SW480 (cell line): ENCODE results near the gene DLGAP1.

Experiments
- DNase-seq: peaks from one replicate; pipeline ENCODE4 v3.0.0-alpha.2; 2016; ENCODE audit warnings: low spot score

The DLGAP1 gene

DNA sequence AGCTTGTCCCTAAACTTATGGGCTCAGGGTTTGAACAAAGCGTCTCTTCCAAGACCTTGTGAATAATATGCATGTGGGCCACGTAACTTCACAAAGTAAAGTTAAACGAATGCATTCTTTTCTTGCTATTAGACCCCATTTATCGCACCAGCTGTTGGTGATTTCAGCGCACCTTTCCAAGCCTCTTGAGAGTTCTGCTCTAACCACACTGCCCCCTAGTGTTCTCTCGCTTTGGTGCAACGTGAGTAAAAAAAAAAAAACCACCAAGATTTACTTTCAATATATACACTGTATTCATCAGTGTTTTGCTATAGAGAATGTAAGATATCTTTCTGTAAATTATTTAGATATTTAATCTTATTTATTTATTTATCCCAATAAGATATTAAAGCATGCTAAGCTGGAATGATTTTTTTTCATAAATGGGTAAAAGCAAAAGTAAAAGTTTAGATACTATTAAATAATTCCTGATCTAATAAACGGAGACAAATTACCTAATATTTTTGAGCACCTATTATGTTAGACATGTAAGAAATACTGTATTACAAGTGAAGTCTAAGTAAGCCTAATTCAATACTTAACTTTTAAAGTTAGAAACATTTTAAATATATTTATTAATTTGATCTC, 459.5 kb downstream of the DLGAP1 start:
- DNase-seq = peak; percentile 28

DNA sequence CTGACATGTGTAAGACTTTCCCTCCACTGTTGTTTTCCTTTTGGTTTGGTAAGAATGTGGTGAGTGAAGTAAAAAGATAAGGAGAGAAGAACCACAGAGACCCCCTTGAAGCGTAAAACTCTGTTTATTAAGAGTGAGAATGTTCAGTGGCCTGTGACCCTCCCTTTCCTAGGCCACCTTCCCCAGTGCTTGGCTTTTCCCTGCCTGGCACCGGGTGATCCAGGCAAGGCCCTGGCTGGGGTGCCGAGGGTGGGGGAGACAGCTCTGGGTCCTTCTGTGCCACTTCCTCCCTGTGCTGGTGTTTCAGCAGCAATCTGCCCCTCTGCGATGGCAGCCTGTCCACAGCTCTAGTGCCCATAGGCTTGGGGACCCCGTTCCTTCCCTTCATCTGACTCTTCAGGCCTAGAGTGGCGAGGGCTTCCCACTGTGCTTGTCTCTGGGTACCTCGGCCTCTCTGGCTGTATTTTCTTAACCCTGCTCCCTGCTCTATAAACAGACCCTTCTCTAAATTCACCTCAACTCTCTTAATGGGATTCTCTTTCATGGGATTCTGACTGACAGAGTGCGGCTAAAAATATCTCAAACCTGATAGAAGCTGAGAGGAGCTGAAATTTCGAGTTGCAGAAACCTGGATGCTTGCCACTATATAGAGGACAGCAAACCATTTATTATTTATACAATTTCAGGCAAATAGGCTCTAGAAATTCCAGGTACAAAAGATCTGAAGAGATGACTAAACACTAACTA, 461.0 kb downstream of the DLGAP1 start:
- DNase-seq = no peak

DNA sequence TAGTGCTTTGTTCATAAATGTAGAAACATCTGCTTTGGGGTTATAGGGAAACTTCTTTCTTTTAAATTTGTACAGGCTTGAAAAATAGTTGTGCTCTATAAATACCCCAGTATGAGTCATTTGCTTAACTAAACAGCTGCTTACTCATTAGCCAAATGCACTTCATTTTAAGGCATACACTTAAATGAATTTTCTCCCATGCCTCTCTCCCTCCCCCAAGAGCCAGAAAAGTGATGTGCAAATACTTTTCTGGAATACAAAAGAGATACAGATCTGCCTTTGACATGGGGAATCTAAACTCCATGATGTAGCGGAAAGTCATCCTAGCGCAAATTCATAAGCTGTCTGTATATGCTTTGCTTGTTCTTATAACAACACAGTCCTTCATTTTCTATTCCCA, 469.4 kb downstream of the DLGAP1 start:
- DNase-seq = no peak

DNA sequence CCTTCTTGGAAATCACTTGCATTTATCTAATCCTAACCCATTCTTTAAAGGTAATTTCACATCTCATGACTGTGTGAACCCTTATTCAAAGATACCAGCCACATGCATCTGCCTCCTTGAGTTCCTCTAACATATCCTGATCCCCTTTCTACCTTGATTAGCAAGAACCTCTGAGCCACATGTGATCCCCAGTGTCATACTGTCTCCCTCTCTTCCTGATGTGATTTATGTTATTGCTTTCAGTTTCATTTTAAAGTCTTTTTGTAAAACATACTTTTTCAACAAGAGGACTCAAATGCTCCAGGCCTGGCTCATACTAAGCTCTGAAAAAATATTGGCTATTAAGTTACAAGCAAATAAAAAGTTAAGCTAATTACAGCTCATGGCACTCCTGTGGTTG, 470.1 kb downstream of the DLGAP1 start:
- no peak for DNase-seq

DNA sequence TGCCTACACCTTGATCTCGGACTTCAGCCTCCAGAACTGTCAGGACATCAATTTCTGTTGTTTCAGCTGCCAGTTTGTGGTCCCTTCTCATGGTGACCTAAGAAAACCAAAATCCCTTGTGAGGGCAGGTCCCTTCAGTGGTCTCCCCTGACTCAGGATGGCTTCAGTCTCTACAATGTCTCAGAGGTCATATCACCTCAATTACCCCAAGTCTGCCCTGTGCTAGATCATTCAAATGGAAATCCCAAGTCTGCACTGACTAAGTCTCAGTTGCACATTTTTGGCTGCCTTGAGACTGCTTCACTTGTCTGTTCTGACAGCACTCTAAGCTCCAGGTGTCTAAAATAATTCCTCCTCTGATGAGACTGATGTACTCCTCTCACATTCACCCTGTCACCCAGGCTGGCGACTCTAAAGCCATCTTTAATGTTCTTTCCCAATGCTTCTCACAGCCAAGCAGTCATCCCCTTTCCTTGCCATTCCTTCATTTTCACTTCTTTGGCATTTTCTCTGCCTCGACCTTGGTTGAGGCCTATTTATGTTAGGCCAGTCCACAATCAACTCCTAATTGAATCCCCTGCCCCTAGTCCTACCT, 470.8 kb downstream of the DLGAP1 start:
- no peak for DNase-seq

DNA sequence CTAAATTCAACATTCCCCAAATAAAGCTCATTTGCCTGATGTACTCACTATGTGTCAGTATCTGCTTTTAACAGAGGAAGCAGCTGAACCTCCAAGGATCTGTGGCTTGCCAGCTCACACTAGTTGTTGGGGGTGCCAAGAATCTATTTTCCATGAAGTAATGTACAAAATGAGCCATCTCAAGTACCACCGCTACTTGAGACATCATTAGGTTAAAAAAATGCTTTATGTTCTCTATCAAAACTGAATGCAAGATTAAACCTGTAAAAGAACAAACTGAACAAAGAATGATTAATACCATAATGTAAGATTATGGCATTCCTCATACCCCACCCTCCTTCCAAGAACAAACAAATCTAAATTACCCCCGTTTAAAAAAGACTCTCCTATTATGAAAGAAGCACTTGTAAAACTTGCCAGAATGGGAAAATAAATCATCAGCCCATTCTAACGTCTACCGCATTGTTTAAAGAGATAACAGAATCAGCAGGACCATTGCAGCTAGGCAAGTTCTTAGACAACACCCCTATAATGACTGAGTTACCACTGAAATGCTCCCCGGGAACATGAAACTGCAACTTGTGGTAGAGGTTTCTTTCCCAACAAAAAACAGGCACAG, 471.6 kb downstream of the DLGAP1 start:
- DNase-seq = no peak

DNA sequence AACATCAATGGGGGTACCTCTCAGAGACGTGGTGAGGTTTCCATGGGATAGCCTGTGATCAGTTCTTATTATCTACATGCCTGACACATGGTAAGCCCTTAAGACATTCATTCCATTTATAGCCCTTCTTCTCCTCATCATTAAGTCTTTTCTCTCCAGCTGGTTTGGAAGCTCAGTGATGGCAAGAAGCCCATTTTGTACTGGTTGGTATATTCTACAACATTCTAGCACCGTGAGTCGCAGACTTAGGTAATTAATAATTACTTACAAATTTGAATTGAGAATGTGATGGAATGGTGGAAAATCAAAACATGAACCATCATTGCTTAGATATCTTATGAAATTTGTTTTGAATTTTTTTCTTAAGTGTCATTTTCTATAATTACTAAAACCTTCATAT, 472.6 kb downstream of the DLGAP1 start:
- DNase-seq = no peak

DNA sequence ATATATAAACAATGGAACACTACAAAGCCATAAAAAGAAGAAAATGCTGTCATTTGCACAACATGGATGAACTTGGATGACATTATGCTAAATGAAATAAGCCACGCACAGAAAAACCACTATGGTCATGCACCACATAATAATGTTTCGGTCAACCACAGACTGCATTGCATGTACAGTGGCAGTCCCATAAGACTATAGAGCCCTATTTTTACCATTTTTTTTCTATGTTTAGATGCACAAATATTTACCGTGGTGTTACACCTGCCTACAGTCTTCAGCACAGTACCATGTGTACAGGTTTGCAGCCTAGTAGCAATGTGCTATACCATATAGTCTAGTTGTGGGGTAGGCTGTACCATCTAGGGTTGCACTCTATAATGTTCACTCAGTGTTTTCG, 476.1 kb downstream of the DLGAP1 start:
- no peak for DNase-seq

DNA sequence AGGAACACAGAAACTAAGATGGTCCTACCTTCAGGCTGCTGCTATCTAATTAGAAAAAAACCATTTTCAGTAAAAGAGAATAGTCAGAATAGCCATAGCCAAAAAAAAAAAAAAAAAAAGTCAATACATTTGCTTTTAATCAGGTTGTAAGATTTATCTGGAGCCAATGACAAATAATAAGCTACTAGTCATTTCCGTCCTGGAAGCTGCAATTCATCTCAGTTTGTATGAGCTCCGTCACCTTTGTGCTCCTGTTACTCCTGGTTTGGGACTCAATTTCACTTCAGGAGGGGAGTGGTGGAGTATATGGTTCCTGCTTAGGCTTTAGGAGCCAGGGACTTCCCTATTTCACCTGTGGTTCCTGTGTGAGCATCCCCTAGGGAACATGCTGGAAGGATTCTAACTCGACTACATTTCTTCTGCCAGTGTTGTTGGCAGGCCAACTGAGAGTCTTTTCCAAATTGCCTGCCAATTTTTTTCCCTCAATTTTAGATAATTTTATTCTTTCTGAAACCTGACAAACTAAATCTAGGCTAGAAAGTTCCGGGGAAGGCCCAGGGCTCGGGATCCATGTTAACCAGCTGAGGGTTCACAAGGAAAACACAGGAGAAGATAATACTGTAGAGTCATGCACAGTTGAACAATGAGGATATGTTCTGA, 481.8 kb downstream of the DLGAP1 start:
- DNase-seq = no peak

DNA sequence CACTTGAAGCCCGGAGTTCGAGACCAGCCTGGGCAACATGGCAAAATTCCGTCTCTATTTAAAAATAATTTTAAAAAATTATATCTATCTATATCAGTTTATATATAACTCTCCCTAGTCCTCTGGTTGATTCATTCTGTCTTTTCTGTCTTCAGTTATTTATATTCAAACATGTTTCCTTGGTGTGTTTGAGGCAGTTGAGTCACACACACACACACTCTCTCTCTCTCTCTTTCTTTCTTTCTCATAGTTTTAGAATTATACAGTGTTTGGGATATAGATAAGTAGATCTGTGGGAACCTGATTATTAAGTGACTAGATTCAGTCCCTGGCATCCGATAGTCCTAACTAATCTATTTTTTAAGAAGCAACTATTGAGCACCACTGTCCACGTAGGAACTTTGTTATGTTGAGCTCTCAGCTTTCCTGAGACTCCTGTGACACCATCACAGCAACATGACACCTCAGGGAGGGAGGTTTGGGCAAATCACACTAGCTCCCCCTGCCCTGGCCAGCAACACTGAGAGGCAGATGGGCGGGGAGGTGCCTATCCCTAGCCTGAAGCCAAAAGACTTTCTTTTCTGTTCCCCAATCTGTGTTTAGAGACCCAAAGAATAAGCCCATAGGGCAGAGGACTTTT, 482.7 kb downstream of the DLGAP1 start:
- DNase-seq = no peak

DNA sequence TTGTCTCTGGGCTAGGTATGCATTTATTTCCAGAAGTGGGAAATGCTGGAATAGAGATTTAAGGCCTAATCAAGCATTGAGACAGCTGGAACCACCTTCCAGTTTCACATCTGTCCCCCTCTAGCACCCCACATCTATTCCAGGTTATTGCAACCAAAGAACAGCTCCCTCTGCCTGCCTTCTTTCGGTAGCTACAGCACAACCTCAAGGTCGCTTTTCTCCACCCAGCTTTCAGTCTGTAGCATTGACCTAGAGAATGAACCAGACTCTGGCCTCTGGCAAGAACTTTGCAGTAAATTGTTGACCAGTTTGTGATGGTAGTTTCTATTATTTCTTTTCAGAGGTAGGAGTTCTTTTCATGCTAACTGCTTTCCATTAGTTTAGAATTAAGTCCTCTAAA, 484.2 kb downstream of the DLGAP1 start:
- DNase-seq = no peak

DNA sequence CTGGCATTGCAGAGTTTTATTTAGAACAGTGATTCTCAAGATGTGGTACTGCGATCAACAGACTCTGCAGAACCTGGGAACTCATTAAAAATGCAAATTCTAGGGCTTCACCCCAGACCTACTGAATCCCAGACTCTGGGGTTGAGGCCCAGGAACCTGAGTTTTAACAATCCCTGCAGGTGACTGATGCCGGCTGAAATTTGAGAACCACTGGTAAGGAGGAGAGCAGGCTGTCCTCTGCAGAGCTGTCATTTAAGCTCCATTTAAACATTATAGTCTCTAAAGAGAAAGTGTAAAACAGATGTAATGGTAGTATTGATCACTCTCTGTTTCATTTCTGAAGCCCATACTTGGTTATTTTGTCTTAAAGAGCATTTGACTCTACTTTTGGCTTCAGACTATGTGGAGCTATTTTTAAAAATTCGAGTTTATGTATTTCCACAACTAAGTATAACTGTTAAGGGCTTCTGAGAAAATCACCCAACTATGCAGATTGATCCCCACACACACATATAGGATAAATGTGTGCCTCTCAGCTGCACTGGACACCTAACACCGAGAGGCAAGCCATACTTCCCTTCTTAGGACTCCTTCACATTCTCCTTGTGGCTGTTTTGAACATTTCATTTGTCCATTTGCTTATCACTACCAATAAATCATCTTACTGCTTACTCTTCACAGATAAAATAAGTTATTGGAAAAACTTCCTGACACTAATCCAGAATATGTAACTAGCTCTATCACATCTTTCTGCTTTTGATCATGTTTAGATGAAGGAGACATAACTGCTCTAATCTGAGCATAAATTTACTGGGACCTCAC, 487.5 kb downstream of the DLGAP1 start:
- DNase-seq = no peak

DNA sequence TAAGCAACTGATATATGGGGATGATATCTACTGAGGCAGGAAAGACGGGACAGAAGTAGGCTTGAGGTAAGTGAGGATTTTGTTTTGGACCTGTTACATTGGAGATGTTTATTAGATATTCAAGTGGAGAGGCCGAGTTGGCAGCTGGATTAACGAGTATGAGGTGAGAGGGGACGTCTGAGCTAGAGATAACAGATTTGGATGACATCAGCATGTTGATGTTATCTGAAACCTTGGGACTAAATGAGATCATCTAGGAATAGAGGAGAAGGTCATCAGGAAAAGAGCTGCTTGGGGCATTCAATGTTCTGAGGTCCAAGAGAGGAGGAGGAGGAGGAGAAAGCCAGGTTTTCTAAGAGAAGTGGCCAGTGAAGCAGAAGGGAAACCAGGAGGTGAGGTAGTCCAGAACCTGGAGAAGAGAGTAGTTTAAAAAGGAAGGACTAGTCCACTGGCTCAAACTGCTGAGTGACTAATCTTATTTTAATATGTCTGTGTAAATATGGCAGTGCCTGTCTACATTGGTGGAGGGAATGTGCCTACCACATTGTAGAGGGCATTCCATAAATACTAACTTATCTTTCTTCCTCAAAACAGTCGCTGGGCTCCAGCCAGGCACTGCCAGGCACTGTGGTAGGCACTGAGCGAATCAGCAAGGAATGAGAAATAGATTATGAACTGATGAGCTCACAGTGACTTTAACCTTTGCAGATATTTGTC, 488.3 kb downstream of the DLGAP1 start:
- DNase-seq = no peak

DNA sequence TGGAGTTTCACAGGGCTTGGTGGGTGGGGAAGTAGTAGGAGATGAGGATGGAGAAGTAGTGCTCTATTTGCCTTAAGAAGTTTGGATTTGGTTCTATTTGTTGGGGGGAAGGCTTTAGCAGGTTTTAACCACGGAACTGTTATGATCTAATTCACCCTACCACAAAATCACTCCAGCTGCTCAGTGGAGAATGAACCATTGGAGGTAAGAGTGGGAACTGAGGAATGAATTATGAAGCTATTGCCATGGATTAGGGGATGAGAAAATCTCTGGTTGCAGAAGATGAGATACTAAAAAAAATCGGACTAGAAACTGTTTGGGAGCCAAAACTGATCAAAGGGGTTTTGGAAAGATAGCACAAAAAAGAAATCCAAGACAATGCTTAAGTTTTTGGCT, 488.9 kb downstream of the DLGAP1 start:
- no peak for DNase-seq

DNA sequence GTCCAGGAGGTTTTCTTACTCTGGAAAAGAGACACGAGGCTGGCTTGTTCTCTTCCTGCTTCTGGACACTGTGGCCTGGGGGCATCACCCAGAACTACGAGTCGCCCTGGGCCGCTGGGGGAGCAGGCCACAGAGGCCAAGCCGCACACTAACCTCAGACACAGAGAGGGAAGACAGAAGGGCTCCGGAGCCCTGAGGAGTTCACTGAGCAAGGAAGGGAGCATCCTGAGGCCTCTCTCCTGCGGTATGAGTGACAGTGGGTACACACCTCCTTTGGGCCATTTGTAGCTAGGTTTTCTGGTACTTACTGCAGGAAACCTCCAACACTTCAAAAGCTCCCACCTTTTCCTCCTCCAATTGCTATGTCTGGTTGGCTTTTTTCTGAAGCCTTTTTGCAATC, 494.1 kb downstream of the DLGAP1 start:
- no peak for DNase-seq

DNA sequence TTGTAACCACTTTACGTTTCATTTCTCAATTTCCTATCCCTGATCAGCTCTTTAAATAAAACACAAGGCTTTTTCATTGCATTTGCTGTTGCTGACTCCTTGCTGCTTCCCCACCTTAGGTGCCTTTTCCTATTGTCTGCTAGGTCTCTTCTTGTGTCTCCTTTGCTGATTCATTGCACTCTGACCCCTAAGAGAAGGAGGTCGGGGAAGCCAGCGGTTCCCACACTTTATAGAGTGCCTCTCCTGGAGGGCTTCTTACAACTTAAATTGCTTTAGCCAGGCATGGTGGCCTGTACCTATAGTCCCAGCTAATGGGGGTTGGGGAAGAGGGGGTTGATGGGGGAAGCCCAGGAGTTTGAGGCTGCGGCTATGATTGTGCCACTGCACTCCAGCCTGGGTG, 495.0 kb downstream of the DLGAP1 start:
- no peak for DNase-seq

DNA sequence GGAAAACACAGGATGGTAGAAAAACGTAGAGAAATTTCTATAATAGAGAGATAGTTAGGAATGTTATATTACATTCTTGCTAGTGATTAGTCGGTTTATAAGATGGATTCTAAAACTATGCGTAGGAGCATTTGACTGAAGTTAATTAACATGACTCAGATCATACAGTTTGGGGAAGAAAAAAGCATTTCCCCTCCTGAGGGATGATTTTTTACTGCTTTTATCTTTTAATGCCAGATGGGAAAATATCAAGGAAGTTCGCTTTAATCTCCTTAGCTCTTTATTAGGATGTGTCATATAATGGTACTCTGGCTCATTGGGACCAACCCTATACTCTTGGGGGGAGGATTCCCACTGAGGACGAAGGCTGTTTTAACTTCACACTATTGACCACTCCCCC, 503.1 kb downstream of the DLGAP1 start:
- DNase-seq = no peak

DNA sequence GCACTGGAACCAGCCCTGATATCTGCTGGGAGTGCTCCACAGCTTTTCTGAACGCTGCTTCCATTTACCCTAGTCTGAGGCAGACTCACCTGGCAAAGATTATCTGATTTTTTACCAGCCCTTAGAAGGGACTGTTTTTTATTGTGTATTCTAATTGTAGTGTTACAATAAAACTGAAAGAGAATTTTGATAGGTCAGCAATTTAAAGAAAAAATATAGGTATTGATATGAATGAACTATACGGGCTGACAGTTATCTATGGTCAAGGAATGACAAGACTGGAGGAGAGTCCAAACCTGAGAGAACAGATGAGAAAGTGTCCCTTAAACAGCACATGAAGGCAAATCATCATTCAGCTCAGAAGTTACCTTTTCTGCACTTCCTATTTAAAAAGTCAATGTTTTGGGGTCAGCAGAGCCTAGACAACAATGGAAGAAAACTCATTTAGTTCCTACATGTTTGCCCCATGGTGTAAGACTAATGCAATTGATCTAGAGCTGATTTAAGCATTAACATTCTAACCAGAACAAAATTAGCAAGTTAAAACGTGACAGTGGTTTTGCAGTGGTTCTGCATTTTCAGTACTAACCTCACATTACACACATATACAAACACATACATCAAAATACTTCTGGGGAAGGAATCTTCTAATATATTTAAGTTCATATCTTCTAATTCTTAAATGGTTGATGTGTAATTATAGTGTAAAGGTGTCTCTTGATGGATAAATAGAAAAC, 504.3 kb downstream of the DLGAP1 start:
- no peak for DNase-seq

DNA sequence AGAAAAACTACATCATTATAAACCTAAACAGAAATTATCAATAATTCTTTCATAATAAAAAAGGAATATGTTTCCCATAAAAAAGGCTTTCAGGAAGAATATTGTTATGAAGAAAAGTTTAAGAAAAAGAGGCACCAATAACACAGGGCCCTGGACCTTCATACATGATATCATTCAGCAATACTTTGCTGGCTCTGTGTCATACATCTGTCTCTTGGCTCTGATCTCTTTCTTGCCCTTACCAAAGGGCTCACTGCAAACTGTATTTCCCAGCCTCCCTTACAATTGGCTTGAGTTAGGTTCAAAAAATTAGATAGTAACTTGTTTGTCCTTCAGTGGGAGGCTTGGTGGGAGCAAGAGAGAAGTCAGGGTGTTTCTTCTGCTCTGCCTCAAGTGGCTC, 506.1 kb downstream of the DLGAP1 start:
- no peak for DNase-seq

DNA sequence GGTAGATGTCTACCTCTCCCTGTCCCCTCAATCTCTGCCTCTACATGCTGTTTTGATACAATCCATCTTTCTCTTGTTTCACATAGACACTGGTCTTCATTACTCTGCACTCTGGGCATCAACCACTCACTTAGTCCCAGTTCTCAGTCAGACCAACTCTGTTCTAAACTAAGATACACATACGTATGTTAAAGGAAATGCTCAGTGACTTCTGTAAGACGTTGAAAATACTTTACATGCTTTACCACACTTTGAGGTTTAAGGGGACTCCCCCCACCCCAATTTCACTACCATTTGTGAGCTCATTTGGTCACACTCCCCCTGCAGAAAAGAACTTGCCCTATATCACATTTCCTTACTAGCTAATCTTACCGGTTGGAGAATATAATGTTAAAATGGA, 507.7 kb downstream of the DLGAP1 start:
- no peak for DNase-seq
